ENCODE results near the gene RSAD2. TPM values are rescaled to one million over a fixed set of nuclear protein-coding genes. Genes with fewer than 3 reads are reported as not detected.

RSAD2 gene
- total RNA-seq, 4 donors from 2014 or later, result 3.7 to 7.0 (median 5.8) TPM

DNA sequence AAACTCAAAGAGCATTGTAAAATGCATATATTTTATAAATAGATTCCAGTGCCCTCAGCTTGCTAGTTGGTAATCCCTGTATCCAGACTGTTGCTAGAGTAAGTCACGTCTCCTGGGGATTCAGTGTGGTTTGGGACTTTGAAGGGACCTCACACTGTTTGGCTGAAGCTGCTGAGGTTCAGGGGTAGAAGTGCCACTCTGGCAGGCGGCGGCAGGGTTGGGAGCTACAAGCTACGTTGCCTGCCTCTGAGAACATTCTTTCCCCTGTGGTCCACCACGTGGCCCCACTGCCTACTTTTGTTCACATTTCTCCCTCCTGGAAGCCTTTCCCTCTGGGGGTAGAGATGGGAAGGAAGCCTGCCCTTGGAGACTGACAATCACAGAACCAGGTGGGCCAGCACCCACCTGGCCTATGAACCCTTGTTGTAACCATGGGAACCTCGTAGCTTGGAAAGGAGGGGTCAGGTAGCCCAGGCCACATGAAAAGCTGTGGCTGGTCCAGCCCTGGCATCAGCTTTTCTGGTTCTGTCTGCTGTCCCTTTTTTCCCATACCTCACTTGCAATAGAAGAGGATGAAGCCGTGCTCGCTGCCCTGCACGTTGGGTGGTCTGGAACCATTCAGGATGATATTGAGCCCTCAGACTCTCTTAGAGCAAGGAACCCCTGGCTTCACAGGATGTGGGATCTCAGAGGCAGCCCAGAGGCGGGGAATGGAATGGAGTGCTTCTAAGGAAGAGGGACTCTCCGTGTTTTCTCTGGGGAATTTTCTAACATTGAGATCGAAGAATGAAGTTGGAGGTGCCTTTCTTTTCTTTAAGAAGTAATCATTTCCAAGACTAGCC, 42.5 kb downstream of the RSAD2 start:
- peaks cover 28 to 46% (median 36%) of the 10 kb centered on the region in 4 donors for H3K4me1 ChIP-seq
- TF ChIP-seq POLR2AphosphoS5 (IDR thresholded peaks at IDR 0.05) (no peak), POLR2A (IDR thresholded peaks at IDR 0.05; ENCODE audit: low read depth) (no peak), EP300 (IDR thresholded peaks at IDR 0.05) (no peak)
- TF ChIP-seq, protein P1, sequence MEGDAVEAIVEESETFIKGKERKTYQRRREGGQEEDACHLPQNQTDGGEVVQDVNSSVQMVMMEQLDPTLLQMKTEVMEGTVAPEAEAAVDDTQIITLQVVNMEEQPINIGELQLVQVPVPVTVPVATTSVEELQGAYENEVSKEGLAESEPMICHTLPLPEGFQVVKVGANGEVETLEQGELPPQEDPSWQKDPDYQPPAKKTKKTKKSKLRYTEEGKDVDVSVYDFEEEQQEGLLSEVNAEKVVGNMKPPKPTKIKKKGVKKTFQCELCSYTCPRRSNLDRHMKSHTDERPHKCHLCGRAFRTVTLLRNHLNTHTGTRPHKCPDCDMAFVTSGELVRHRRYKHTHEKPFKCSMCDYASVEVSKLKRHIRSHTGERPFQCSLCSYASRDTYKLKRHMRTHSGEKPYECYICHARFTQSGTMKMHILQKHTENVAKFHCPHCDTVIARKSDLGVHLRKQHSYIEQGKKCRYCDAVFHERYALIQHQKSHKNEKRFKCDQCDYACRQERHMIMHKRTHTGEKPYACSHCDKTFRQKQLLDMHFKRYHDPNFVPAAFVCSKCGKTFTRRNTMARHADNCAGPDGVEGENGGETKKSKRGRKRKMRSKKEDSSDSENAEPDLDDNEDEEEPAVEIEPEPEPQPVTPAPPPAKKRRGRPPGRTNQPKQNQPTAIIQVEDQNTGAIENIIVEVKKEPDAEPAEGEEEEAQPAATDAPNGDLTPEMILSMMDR (IDR thresholded peaks at IDR 0.05), result no peak
- DNase-seq (ENCODE audit: extremely low spot score), result no peak
- no peak overlapping the region for H3K4me3 ChIP-seq
- intact Hi-C loops (cut with DNase I), result loop anchor here (5.0 kb wide), 2 partner anchors 87 to 122 kb away; no protein-coding TSS in a partner anchor
- H3K27me3 ChIP-seq, result no peaks in the 10 kb centered on the region
- no peaks in the 10 kb centered on the region for H3K9me3 ChIP-seq
- WGBS, result 77% methylated on average over 12 of the region's 12 CpGs
- H3K36me3 ChIP-seq, result no peaks in the 10 kb centered on the region
- H3K27ac ChIP-seq (replicated peaks in 1 of 4), result no peak overlapping the region

- Histone ChIP-seq H3K27ac (replicated peaks in 1 of 4) (no peak overlapping the region), H3K4me3 (no peak overlapping the region), H3K27me3 (no peaks in the 10 kb centered on the region), H3K4me1 (peaks cover 30 to 50% (median 38%) of the 10 kb centered on the region in 4 donors), H3K36me3 (no peaks in the 10 kb centered on the region), H3K9me3 (no peaks in the 10 kb centered on the region)
- intact Hi-C loops (cut with DNase I), result no loop called here
- DNase-seq (ENCODE audit: extremely low spot score), result no peak
- 72% methylated on average over 4 of the region's 4 CpGs for WGBS
- TF ChIP-seq POLR2A (IDR thresholded peaks at IDR 0.05; ENCODE audit: low read depth), result no peak
- TF ChIP-seq EP300 (IDR thresholded peaks at IDR 0.05), result no peak
- TF ChIP-seq, protein P1 (IDR thresholded peaks at IDR 0.05), result no peak
- no peak for TF ChIP-seq POLR2AphosphoS5 (IDR thresholded peaks at IDR 0.05)
Measured at GRCh38 chr2:6920743-6921064, 43.1 kb downstream of the RSAD2 start.

DNA sequence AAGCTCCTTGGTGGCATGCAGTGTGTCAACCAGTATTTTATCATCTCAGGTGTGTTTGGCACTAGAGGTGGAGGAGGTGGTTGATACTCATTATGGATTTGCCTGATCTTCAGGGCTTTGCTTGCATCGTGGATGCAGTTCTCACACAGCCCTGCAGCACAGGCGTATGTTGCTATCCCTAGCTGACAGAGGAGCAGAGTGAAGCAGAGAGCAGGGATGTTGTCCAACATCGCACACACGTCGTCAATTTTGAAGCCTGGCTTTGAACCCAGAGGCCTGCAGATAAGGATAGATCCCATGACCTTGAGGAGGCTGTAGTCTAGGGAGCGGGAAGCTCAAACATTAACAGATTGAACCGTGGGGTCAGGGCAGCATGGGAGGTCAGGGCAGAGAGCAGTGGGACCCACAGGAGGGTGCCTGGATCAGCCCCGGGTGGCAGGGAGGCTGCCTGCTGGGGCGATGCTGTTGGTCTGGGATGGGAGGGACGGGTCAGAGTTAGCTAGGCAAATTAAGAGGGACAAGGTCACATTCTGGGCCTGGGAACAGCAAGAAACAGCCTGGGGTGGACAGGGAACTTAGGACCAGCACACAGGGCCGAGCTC, 43.8 kb downstream of the RSAD2 start:
- Histone ChIP-seq H3K27ac (replicated peaks in 1 of 4) (no peak overlapping the region), H3K27me3 (no peaks in the 10 kb centered on the region), H3K4me3 (no peak overlapping the region), H3K9me3 (no peaks in the 10 kb centered on the region), H3K36me3 (no peaks in the 10 kb centered on the region), H3K4me1 (peaks cover 32 to 55% (median 42%) of the 10 kb centered on the region in 4 donors)
- 76% methylated on average over 11 of the region's 11 CpGs for WGBS
- intact Hi-C loops (cut with DNase I), result no loop called here
- DNase-seq (ENCODE audit: extremely low spot score), result no peak
- no peak for TF ChIP-seq POLR2AphosphoS5 (IDR thresholded peaks at IDR 0.05)
- TF ChIP-seq, protein P1 (IDR thresholded peaks at IDR 0.05), result no peak
- TF ChIP-seq POLR2A (IDR thresholded peaks at IDR 0.05; ENCODE audit: low read depth), result no peak
- TF ChIP-seq EP300 (IDR thresholded peaks at IDR 0.05), result no peak

DNA sequence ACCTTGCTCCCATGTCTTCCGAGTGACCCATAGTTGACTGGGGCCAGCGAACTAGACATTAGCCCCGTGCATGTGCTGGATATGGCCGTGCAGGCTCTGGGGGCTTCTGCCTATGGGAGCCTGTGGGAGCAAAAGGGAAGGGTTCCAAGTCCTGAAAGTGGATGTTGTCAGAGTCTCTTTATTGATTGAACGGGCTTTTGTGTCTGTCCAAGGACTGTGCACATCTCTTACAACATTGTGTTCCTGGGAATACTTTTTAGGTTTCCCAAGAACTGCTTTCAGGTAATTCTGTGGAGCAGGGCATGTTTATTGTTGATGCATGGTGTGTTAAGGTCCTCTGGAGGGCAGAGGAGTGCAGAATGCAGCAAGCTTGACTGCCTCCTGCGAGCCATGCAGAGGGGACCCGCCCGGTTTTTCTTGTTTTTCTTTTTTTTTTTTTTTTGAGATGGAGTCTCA, 44.7 kb downstream of the RSAD2 start:
- TF ChIP-seq, protein P1 (IDR thresholded peaks at IDR 0.05), result no peak
- TF ChIP-seq EP300 (IDR thresholded peaks at IDR 0.05) (no peak), POLR2A (IDR thresholded peaks at IDR 0.05; ENCODE audit: low read depth) (no peak), POLR2AphosphoS5 (IDR thresholded peaks at IDR 0.05) (no peak)
- intact Hi-C loops (cut with DNase I), result no loop called here
- WGBS, result 84% methylated on average over 8 of the region's 8 CpGs

More for the DNA sequence above, 44.7 kb downstream of the RSAD2 start:
- Histone ChIP-seq H3K27ac (replicated peaks in 1 of 4) (no peak overlapping the region), H3K4me1 (peaks cover 33 to 59% (median 45%) of the 10 kb centered on the region in 4 donors), H3K4me3 (no peak overlapping the region), H3K9me3 (no peaks in the 10 kb centered on the region), H3K27me3 (no peaks in the 10 kb centered on the region), H3K36me3 (no peaks in the 10 kb centered on the region)
- DNase-seq (ENCODE audit: extremely low spot score), result no peak

Data from esophagus muscularis mucosa (tissue), 4 donors.